Measurements from ENCODE around the gene SLC39A5. TPM values are rescaled to one million over a fixed set of nuclear protein-coding genes. Genes with fewer than 3 reads are reported as not detected.
A peak's percentile ranks its signal among the peaks of the same experiment; 100 is the strongest.

Gene SLC39A5
- total and polyA plus RNA-seq, 4 donors: 125 to 195 (median 142) TPM

DNA sequence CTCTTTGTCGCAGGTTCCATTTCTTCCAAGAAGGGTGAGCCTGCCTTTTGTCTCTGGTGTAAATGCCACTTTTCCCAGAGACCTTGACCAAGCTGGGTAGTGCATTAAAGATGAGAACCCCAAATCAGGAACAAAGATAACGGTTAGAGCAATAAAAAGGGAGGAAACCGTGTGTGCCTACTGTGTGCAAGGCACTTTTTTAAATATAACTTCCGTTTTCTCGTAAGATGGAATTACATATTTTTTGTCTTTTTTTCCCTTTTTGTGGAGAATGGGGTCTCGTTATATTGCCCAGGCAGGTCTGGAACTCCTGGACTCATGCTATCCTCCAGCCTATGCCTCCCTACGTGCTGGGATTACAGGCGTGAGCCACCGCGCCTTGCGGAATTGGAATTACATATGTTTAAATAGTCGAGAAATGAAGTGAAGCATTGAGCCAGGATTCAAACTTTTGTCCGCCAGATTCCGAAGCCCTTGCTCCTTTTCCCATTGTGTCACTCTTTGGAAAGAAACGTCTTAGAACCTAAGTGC lies 6.2 kb upstream of the SLC39A5 start (continued):
- no peak for TF ChIP-seq MAX (IDR thresholded peaks at IDR 0.05)
- no peak for TF ChIP-seq SP1 (IDR thresholded peaks at IDR 0.05)

DNA sequence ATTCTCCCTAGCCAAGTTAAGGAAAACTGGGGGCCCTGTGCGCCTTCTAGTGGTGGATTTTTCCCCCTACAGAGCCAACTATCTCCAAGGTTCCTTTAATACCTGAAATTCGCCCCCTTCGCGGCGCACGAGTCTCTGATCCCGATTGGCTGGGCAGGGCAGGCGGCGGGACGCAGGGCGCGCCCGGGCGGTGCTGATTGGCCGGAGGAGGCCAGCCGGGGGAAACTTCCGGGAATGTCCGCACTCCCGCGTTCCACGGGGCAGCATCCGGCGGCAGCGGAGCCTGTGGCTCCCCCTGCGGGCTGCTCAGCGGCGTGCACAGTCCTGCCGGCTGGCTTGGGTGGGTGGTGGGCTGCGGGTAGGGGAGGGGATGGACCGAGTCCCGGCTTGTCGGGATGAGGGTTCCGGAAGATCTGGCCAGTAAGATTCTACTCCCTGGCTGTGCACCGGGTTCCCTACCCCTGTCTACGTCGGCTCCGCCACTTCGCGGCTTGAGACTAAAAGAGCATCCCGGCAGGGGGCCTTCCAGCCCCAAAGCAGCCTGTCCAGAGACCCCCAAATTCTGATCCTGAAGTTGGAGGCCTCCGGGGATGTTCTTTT lies 5.6 kb upstream of the SLC39A5 start, which contains the start of gene NABP2:
Gene NABP2 (plus strand): TSS at position 241 of the 600 bp plus-strand sequence. CDS start 515 bp downstream, outside the sequence.
- Histone ChIP-seq H3K4me3 (ENCODE audit: low read depth in 1 of 3, low read length in 3 of 3) (peak within 1 kb of the TSS; percentile 69 to 90 (median 70)), H3K36me3 (ENCODE audit: control insufficient read depth in 4 of 4, insufficient read depth in 3 of 4, low read depth in 1 of 4, low read length in 3 of 4) (peaks cover 0 to 2% (median 0%) of the 10 kb centered on the region in 4 donors), H3K4me1 (ENCODE audit: control insufficient read depth in 4 of 4, insufficient read depth in 4 of 4, low read length in 3 of 4) (peaks cover 4 to 42% (median 31%) of the 10 kb centered on the region in 4 donors), H3K27ac (ENCODE audit: low read depth in 1 of 2, low read length in 2 of 2) (peak within 1 kb of the TSS; percentile 51 to 57), H3K9me3 (ENCODE audit: control insufficient read depth in 4 of 4, low read length in 3 of 4) (no peaks in the 10 kb centered on the region), H3K9ac (ENCODE audit: low read depth in 1 of 2, low read length in 2 of 2) (peak within 1 kb of the TSS; percentile 83 to 89), H3K27me3 (ENCODE audit: control insufficient read depth in 4 of 4, insufficient read depth in 4 of 4, low read length in 3 of 4) (no peaks in the 10 kb centered on the region)
- TF ChIP-seq JUND (IDR thresholded peaks at IDR 0.05) (peak in 1 of 2 donors; percentile 38), HNF4G (IDR thresholded peaks at IDR 0.05) (no peak), ZBTB33 (IDR thresholded peaks at IDR 0.05) (peak; percentile 13), MAX (IDR thresholded peaks at IDR 0.05) (peak; percentile 42), RXRA (IDR thresholded peaks at IDR 0.05) (peak; percentile 16 to 33), FOXA2 (IDR thresholded peaks at IDR 0.05) (no peak), GABPA (IDR thresholded peaks at IDR 0.05 in 1 of 2, conservative IDR thresholded peaks at IDR 0.05 in 1 of 2) (peak; percentile 58 to 91), FOXA1 (IDR thresholded peaks at IDR 0.05) (no peak), RAD21 (IDR thresholded peaks at IDR 0.05) (peak; percentile 72 to 79), EGR1 (IDR thresholded peaks at IDR 0.05; ENCODE audit: low read depth in 2 of 2) (peak in 1 of 2 donors; percentile 39), YY1 (IDR thresholded peaks at IDR 0.05) (peak; percentile 86), TAF1 (conservative IDR thresholded peaks at IDR 0.05) (no peak), HNF4A (conservative IDR thresholded peaks at IDR 0.05) (peak in 1 of 2 donors; percentile 58), NR2F2 (IDR thresholded peaks at IDR 0.05) (no peak), SP1 (IDR thresholded peaks at IDR 0.05) (peak; percentile 90)
- TF ChIP-seq, protein P1, sequence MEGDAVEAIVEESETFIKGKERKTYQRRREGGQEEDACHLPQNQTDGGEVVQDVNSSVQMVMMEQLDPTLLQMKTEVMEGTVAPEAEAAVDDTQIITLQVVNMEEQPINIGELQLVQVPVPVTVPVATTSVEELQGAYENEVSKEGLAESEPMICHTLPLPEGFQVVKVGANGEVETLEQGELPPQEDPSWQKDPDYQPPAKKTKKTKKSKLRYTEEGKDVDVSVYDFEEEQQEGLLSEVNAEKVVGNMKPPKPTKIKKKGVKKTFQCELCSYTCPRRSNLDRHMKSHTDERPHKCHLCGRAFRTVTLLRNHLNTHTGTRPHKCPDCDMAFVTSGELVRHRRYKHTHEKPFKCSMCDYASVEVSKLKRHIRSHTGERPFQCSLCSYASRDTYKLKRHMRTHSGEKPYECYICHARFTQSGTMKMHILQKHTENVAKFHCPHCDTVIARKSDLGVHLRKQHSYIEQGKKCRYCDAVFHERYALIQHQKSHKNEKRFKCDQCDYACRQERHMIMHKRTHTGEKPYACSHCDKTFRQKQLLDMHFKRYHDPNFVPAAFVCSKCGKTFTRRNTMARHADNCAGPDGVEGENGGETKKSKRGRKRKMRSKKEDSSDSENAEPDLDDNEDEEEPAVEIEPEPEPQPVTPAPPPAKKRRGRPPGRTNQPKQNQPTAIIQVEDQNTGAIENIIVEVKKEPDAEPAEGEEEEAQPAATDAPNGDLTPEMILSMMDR (IDR thresholded peaks at IDR 0.05; ENCODE audit: low read depth, low read length, missing input control): peak; percentile 57
- TF ChIP-seq, protein P2, sequence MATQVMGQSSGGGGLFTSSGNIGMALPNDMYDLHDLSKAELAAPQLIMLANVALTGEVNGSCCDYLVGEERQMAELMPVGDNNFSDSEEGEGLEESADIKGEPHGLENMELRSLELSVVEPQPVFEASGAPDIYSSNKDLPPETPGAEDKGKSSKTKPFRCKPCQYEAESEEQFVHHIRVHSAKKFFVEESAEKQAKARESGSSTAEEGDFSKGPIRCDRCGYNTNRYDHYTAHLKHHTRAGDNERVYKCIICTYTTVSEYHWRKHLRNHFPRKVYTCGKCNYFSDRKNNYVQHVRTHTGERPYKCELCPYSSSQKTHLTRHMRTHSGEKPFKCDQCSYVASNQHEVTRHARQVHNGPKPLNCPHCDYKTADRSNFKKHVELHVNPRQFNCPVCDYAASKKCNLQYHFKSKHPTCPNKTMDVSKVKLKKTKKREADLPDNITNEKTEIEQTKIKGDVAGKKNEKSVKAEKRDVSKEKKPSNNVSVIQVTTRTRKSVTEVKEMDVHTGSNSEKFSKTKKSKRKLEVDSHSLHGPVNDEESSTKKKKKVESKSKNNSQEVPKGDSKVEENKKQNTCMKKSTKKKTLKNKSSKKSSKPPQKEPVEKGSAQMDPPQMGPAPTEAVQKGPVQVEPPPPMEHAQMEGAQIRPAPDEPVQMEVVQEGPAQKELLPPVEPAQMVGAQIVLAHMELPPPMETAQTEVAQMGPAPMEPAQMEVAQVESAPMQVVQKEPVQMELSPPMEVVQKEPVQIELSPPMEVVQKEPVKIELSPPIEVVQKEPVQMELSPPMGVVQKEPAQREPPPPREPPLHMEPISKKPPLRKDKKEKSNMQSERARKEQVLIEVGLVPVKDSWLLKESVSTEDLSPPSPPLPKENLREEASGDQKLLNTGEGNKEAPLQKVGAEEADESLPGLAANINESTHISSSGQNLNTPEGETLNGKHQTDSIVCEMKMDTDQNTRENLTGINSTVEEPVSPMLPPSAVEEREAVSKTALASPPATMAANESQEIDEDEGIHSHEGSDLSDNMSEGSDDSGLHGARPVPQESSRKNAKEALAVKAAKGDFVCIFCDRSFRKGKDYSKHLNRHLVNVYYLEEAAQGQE (IDR thresholded peaks at IDR 0.05): no peak
- TF ChIP-seq, protein P3, sequence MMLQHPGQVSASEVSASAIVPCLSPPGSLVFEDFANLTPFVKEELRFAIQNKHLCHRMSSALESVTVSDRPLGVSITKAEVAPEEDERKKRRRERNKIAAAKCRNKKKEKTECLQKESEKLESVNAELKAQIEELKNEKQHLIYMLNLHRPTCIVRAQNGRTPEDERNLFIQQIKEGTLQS (IDR thresholded peaks at IDR 0.05): no peak
- DNase-seq (ENCODE audit: low spot score): peak; percentile 94
- 1% methylated on average over 41 of the region's 41 CpGs for WGBS

All from liver (tissue), 9 donors.